ENCODE measurements around the gene TRAF2.

DNA sequence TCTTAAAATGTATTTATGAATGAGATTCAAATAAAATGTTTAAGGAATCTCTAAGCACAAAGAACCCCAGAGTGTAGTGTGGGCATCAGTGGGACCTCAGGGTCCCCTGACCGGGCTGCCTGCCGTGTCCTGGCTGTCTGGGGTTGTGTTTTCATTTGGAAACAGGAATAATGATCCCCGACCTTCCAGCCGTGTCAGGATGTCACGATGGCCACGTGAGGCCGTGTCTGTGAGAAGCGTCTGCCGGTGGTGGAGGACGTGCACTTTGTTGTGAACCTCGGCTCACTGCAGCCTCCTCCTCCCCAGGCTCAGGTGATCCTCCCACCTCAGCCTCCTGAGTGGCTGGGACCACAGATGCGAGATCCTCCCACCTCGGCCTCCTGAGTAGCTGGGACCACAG is 4.3 kb downstream of the TRAF2 start:
- TF ChIP-seq POLR2AphosphoS5 (IDR thresholded peaks at IDR 0.05; ENCODE audit: borderline replicate concordance, low read depth, low read length) (no peak), EZH2 (IDR thresholded peaks at IDR 0.05) (no peak), FOXP2 (optimal IDR thresholded peaks at IDR 0.05; ENCODE audit: control extremely low read depth, extremely low read length, insufficient read depth) (no peak)

All from SK-N-MC (cell line).